ENCODE results near the gene EPRS1. TPM values are rescaled to one million over a fixed set of nuclear protein-coding genes. Genes with fewer than 3 reads are reported as not detected.
"Not testable (repeated sequence)": the region's sequence is repeated elsewhere in the genome, so short reads cannot be mapped to it uniquely, and the experiment has no call there.

EPRS1 gene
- total RNA-seq, 1 donor from 2014 or later: 99.6 TPM

DNA sequence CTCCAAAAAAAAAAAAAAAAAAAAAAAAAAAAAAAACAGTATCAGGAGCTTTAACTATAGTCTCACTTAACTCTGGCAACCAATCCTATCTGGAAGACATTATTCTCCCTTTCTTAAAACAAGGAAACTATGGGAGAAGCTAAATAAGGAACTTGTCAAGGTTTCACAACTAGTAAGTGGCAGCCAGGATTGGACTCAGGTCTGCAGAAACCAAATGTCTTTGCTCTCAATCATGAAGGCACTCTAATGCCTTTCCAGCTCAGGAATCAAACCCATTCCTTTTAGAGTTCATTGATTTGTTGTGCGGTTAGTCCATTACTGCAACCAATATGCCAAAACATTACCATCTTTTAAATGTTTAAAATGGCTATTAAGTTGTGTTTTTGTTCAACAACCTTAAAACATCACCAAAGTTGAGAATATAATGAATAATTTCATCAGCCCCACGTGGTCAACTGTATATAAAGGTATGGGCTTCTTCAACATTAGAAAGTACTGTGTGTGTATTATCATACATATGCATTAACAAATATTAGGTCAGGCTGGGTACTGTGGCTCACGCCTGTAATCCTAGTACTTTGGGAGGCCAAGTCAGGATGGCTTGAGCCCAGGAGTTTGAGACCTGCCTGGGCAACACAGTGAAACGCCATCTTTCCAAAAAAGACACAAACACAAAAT is 1.5 kb downstream of the EPRS1 start:
- Mint-ChIP-seq H3K36me3 (peaks cover 5% of the 10 kb centered on the region), H3K4me3 (peak overlapping the region; percentile 94), H3K4me1 (ENCODE audit: unreplicated experiment) (peaks cover 14% of the 10 kb centered on the region), H3K27ac (peak overlapping the region; percentile 96), H3K9me3 (no peaks in the 10 kb centered on the region), H3K27me3 (no peaks in the 10 kb centered on the region)
- no peak for DNase-seq (ENCODE audit: extremely low spot score, unreplicated experiment)
- TF ChIP-seq, protein P1, sequence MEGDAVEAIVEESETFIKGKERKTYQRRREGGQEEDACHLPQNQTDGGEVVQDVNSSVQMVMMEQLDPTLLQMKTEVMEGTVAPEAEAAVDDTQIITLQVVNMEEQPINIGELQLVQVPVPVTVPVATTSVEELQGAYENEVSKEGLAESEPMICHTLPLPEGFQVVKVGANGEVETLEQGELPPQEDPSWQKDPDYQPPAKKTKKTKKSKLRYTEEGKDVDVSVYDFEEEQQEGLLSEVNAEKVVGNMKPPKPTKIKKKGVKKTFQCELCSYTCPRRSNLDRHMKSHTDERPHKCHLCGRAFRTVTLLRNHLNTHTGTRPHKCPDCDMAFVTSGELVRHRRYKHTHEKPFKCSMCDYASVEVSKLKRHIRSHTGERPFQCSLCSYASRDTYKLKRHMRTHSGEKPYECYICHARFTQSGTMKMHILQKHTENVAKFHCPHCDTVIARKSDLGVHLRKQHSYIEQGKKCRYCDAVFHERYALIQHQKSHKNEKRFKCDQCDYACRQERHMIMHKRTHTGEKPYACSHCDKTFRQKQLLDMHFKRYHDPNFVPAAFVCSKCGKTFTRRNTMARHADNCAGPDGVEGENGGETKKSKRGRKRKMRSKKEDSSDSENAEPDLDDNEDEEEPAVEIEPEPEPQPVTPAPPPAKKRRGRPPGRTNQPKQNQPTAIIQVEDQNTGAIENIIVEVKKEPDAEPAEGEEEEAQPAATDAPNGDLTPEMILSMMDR (conservative IDR thresholded peaks at IDR 0.05): no peak

DNA sequence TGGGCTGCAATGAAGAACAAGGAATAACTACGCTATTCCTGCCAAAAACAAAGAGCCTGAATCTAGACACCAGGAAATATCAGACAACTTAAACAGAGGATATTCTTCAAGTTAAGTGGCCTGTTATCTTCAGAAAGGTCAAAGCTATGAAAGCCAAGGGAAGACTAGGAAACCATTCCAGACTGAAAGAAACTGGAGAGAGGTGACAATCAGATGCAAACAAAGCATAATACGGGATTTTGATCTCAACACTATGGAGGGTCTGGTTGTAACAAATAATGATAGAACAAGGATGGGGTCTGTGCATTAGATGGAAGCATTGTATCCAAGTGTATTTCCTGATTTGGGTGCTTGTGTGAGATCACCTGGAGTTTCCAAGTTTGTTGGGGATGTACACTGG is 2.7 kb downstream of the EPRS1 start:
- Mint-ChIP-seq H3K9me3 (no peaks in the 10 kb centered on the region), H3K4me1 (ENCODE audit: unreplicated experiment) (peaks cover 14% of the 10 kb centered on the region), H3K4me3 (peak overlapping the region; percentile 73), H3K27me3 (no peaks in the 10 kb centered on the region), H3K36me3 (peaks cover 9% of the 10 kb centered on the region), H3K27ac (peak overlapping the region; percentile 64)
- DNase-seq (ENCODE audit: extremely low spot score, unreplicated experiment): no peak
- TF ChIP-seq, protein P1 (conservative IDR thresholded peaks at IDR 0.05): no peak

DNA sequence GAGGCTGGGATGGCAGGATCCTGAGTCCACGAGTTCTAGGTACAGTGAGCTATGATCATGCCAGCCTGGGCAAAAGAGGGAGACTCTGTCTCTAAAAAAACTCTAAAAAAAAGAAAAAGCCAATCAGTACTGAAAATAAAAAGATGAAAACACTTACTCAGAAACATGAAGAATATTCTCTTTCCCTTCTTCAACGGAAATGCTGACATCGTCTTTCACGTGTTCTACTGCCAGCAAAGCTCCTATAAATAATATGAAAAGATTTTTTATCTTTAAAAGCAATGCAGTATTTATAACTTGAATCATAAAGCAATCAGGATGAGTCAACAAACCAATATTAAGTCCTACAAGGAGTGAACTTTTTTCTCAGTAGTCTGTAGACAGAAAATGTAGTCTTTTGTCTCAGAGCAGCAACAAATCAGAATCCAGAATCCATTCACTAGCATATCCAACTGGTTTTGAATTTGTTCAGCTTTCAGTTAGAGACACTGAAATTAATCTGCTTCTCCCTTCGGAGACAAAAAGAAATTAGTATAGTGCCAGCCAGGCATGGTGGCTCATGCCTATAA is 6.2 kb downstream of the EPRS1 start:
- Mint-ChIP-seq H3K36me3 (peaks cover 22% of the 10 kb centered on the region), H3K4me3 (no peak overlapping the region), H3K27ac (no peak overlapping the region), H3K27me3 (no peaks in the 10 kb centered on the region), H3K9me3 (no peaks in the 10 kb centered on the region), H3K4me1 (ENCODE audit: unreplicated experiment) (peaks cover 9% of the 10 kb centered on the region)
- DNase-seq (ENCODE audit: extremely low spot score, unreplicated experiment): no peak
- TF ChIP-seq, protein P1 (conservative IDR thresholded peaks at IDR 0.05): no peak

DNA sequence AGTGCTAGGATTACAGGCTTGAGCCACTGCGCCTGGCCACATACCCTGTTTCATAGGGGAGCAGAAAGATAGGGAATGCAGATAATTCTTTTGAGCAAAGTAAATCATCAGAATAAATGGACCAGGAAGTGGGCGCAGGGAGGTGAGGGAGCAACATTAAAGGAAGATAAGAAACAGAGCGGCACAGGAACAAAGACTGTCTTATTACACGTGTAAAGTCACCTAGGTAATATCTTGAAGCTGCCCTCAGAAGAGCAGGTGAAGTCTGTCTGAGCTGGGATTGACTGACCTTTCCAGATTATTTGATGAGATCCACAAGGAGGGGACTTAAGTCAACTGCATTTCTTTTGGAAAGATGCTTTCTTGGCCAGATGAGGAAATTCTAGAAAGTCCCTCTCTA is 7.7 kb downstream of the EPRS1 start:
- Mint-ChIP-seq H3K27ac (peak overlapping the region; percentile 38), H3K4me3 (no peak overlapping the region), H3K27me3 (no peaks in the 10 kb centered on the region), H3K9me3 (no peaks in the 10 kb centered on the region), H3K36me3 (peaks cover 25% of the 10 kb centered on the region), H3K4me1 (ENCODE audit: unreplicated experiment) (peaks cover 6% of the 10 kb centered on the region)
- no peak for DNase-seq (ENCODE audit: extremely low spot score, unreplicated experiment)
- TF ChIP-seq, protein P1 (conservative IDR thresholded peaks at IDR 0.05): no peak

DNA sequence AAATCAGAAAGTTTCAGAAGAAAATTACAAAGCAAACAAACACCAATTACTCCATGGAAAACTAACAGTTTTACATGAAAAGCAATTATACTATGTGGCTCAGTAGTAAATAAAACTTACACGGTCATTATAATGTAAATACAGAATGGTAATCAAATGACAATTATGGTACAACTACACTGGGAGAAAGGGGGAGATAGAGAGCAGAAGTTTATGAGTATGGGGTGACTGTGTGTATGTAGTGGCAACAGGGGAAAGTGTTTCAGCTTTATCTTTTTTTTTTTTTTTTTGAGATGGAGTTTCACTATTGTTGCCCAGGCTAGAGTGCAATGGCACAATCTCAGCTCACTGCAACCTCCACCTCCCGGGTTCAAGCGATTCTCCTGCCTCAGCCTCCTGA is 8.5 kb downstream of the EPRS1 start:
- H3K9me3 Mint-ChIP-seq; H3K4me1 Mint-ChIP-seq (ENCODE audit: unreplicated experiment); DNase-seq (ENCODE audit: extremely low spot score, unreplicated experiment); H3K27ac Mint-ChIP-seq; H3K27me3 Mint-ChIP-seq; H3K4me3 Mint-ChIP-seq: not testable (repeated sequence)
- H3K36me3 Mint-ChIP-seq: peaks cover 21% of the 10 kb centered on the region

DNA sequence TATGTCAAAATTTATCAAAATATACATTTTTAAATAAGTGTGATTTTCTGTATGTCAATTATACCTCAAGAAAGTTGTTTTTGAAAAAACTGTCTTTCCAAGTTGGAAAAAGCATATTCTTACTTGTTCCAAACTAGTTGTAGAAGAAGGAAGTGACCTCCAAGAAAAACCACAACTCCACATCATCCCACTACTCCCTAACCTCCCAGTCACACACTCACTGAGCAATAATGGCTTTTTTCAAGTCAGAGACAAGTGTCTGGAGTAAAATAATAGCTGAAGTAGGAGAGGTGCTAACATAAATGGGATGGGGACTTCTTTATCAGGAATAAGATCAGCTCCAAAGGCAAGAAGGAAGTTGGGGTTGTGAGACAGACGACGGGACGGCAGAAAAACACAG is 13.4 kb downstream of the EPRS1 start:
- no peak overlapping the region for H3K27ac Mint-ChIP-seq
- DNase-seq (ENCODE audit: extremely low spot score, unreplicated experiment): no peak
- H3K36me3 Mint-ChIP-seq: peaks cover 38% of the 10 kb centered on the region
- H3K9me3 Mint-ChIP-seq: no peaks in the 10 kb centered on the region
- H3K27me3 Mint-ChIP-seq: no peaks in the 10 kb centered on the region
- H3K4me1 Mint-ChIP-seq (ENCODE audit: unreplicated experiment): no peaks in the 10 kb centered on the region
- TF ChIP-seq, protein P1 (conservative IDR thresholded peaks at IDR 0.05): no peak
- H3K4me3 Mint-ChIP-seq: no peak overlapping the region

All from type B pancreatic cell (in vitro differentiated cells).